GM18508 (cell line): ENCODE measurements around the gene JDP2.

Source experiments
- ATAC-seq: cut with Tn5 transposase; IDR thresholded peaks from one replicate; pipeline ENCODE4 v1.9.1; 2021; ENCODE audit warnings: moderate number of reproducible peaks; ENCODE audit not compliant: insufficient read depth, unreplicated experiment

The JDP2 gene

DNA sequence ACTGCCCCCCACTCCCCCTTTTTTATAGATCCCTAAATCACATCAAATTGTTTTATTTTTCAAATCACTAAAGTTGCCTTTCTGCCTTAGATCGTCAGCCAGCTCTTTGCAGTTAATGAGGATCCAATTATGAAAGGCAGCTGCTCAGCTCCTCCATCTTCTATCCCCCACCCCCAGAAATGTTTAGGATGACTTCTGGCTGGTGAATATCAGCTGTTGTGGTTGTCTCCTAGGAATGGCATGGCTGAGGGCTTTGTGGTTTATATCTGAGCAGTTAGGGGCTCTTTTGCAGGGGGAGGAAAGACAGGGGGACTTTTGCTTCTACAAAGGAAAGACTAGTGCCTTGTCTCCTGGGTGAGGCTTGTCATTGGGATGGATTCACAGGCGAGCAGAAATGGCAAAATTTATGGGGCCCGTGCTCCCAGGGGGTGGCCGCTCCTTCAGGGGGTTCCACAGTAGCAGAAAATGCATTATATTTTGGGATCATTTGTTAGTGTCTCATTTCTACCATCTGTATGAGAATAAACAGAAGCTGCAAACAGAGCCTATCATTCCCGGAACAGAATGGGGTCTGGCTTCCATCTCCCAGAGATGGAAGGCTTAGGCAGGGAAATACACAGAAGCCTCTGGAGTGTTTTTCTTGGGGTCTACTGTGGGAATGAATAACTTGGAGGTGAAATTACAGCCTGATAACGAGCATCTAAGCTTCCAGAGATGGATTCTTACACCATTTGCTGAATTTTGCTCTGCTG is 6.5 kb downstream of the JDP2 start:
- no peak for ATAC-seq

- ATAC-seq = no peak
Observed at GRCh38 chr14:75434890-75435248, 7.0 kb downstream of the JDP2 start.

- ATAC-seq = no peak
Observed at GRCh38 chr14:75435473-75435872, 7.7 kb downstream of the JDP2 start.

DNA sequence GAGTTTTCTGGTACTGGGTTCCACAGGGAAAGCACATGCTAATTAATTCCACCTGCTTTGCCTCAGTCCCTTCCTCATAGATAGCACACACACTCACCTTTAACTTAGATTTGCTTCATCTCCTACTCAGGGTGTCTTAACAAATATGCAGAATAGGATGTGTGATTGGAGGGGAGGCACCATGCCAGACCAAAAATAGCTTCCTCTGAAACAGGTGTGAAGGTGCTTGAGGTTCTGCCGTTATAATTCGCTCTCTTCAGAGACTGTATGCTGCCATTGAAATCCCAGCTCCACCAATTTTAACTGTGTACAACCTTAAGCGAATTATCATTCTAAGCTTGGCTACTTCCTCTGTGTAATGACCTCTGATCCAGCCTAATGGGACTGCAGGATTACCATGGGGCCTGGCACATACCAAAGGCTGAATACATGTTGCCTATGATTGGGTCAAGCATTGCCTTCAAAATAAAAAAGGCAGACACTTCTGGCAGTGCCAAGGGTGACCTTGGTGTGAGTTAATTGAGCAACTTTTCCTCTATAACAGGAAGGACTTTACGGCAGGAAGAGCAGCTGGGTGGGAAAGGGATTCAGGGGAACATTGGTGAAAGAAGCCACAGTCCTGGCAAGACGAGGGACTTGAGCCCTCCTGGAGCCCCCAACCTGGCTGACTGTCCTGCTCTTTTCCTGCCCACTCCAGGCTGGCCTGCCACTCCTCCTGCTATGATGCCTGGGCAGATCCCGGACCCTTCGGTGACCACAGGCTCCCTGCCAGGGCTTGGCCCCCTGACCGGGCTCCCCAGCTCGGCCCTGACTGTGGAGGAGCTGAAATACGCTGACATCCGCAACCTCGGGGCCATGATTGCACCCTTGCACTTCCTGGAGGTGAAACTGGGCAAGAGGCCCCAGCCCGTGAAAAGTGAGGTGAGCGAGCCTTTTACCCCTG is 9.7 kb downstream of the JDP2 start:
- no peak for ATAC-seq

DNA sequence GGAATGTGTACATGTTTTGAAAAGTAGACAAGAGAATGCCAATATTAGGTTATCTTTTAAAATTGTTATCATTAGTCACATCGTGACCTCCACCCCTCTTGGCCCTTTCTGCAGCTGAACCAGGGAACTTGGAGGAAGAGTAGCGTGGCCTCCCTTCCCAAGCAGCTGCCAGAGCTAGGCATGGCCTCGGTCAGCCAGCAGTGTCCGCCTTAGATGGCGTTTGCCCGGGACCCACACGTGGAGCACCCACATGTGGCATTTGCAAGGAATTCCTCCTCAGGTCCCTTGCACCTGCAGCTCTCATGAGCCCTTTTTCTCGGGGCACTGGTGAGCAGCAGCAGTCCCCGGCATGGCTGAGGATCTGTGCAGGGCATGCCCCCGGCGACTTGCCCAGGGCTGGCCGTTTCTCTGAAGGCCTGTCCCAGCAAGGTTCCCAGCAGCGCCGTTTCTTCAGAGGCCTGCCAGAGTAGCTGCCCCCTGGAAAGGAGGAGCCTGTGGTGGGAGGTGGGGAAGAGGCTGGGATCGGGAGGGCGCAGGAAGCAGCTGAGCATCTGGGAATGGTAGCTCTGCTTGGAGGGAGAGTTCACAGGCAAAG is 10.8 kb downstream of the JDP2 start:
- ATAC-seq = no peak

DNA sequence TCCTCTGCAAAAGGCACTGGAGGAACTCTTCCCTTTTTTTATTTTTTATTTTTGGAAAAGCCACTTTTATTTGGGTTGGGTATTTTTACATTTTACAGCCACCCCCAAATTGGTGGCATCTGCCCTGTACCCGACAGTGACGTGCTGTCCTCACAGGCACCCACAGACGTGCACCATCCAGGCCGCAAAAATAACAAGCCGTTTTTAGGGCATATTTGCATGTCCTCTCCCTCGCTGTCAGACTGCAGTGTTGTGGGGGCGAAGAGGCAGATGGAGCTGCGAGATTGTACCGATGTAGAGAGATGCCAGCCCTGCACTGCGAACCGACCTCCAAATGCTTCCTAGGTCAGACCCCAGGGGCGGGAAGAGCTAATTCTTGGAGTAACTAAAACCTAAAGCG is 12.2 kb downstream of the JDP2 start:
- no peak for ATAC-seq

DNA sequence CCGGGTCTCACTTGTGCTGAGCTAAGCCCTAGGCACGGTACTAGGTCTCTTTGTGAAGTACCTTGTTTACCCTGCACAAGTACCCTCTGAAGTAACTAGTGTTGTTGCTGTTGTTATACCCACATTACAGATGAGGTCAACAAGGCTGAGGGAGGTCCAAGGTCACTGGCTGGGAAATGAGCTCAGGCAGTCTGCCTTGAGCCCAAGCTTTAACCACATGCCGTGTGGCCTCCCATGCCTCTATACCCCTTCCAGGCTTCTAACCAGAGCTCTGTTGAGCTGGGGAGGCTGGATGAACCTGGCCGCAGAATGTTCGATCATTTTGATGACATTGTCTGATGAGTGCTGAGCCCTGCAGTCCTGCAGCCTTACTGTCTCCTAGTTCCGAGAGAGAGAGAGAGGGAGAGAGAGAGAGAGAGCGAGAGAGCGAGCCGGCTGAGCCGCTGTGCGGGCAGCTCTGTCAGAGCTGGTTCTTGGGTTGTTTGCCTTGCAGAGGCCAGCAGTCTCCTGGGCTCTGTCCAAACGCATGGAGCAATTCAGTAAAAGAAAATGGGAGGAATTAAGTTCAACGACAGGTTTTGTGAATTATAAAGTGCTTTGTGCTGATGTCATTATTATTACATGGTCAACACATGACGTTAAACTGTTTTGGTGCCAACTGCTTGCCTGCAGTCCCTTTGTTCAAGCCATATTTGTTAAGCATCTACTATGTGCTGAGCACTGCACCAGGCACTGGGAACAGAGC is 13.1 kb downstream of the JDP2 start:
- ATAC-seq = no peak

- ATAC-seq = no peak
Observed at GRCh38 chr14:75441728-75442127, 13.9 kb downstream of the JDP2 start.

GRCh38 chr14:75442166-75442565 is 14.3 kb downstream of the JDP2 start:
- no peak for ATAC-seq

DNA sequence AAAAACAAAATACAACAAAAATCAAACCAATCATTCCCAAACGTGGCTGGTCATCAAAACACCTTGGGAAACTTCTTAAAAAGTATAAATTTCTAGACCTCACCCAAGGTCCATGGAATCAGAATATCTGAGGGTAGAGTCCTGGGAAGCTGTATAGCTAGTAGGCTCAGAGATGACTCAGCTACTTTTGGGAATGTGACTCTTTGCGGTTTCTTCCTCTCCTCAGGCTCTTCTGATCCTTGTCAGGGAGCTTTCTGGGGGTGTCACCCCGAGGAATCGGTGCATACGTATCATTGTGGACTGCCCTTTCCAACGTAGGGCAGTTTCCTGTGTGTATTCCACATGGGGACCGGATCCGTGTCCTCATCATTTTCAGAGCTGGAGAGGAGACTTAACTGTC is 14.8 kb downstream of the JDP2 start:
- no peak for ATAC-seq

DNA sequence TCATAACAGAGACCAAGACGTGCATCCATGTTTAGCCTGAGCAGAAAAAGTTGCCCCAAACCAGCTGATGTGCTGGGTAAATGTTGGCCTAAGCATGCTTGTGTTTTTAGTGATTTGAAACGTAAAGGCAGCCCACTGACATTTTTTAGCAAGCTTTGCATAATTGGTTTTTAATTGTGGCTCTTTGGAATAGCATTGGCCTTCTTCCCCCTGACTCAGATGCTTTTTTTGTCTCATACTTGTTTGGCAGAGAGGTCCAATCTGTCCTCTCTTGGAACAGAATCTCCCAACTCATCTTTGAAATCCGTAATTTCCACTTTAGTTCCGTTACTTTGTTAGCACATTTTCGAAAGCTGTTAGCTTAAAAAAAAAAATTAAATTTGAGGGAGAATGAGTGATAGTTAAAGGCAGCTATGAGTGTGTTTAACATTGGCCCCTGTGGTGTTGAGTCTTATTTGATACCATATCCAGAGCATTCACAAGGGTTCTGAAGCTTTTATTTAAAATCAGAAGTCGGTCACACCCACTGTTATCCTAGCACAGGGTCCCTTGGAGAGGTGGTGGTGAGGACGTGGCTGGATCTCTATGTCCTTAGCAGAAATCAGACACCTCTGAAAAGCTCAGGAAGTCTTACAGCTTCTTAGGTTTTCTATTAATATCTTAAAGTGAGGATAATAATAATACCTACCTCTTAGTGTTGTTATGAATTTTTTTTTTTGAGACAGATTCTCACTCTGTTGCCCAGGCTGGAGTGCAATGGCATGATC is 15.6 kb downstream of the JDP2 start:
- no peak for ATAC-seq

GRCh38 chr14:75445236-75445635 is 17.4 kb downstream of the JDP2 start:
- no peak for ATAC-seq

GRCh38 chr14:75445963-75446362 is 18.1 kb downstream of the JDP2 start:
- ATAC-seq = no peak

DNA sequence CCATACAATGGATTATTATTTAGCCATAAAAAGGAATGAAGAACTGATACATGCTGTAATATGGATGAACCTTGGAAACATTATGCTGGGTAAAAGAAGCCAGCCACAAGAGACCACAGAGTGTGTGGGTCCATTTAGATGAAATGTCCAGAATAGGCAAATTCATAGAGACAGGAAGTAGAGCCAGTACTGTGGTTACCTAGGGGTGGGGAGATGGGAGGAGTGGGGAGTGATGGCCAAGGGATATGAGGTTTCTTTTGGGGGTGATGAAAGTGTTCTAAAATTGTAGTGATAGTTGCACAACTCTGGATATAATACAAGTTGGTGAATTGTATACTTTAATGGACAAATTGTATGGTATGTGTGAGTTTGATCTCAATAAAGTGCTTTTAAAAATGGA is 18.6 kb downstream of the JDP2 start:
- ATAC-seq = no peak

GRCh38 chr14:75448209-75448608 is 20.4 kb downstream of the JDP2 start:
- no peak for ATAC-seq

- no peak for ATAC-seq
Observed at GRCh38 chr14:75449036-75449435, 21.2 kb downstream of the JDP2 start.

DNA sequence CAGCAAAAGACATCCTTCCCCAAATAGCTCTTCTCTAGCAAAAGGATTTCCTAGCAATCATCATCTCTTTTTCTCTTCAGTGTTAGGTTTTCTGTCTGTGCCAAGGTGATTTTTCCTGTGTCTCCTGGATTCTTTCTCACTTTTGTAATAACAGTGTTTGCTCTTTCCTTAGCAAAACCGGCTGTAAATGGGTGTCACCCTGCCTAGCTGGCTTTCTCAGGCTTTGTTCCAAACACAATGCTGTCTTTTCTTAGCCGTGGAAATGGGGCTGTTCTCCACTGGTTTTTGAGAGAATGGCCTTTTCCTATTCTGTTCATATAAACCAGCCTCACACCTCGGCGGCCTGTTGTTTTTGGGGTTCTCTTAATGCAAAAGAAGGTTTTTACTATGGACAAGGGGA is 21.9 kb downstream of the JDP2 start:
- no peak for ATAC-seq

DNA sequence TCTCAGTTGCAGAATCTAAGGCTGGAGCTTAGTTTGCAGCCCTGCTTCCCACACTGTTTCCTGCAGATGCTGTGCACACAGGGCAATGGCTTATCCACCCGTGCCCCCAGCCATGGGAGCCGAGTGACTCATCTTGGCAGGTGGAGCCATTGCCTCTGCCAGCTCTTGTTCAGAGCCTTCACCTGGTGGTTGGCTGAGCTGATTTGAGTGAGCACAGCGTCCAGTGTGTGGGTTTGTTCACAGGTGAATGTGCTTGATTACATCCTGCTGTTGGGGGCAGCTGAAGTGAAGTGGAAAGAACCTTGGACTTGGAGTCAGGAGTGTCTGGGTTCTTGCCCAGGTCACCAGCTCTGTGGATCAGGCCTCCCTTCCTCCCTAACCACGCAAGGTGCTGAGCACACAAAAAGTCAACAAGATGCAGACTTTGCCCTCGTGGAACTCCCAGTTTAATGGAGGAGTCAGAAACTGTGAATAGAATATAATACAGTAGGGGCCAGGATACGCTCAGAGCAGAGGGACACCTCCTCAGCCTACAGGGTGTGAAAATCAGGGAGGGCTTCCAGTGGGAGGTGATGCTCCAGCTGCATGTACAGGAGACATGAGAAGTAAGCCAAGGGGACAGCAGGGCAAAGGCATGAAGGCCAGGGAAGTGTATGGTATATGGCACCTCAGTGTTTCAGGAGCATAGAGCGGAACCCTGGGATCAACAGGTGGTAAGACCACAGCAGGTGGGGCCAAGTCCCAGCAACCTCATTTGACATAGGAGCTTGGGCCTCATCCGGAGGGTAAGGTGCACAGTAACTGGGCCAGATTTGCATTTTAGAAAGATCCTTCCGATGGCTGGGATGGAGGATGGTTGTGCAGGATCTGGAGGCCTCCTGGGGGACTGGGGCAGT is 22.8 kb downstream of the JDP2 start:
- no peak for ATAC-seq

GRCh38 chr14:75452324-75452723 is 24.5 kb downstream of the JDP2 start:
- no peak for ATAC-seq
